Fibroblast of skin of left quadriceps (primary cell): ENCODE results near the gene SRA1.
A peak's percentile ranks its signal among the peaks of the same experiment; 100 is the strongest.

Experiments
- DNase-seq, 2 experiments: peaks; one replicate each; pipeline ENCODE4 v3.0.0-alpha.2; 2013; ENCODE audit warnings: low read depth in 2 of 2

Gene SRA1

GRCh38 chr5:140550147-140551079 lies 6.9 kb downstream of the SRA1 start:
- DNase-seq: no peak

GRCh38 chr5:140549237-140550144 lies 7.8 kb downstream of the SRA1 start:
- DNase-seq: no peak

GRCh38 chr5:140548791-140549190 lies 8.5 kb downstream of the SRA1 start:
- no peak for DNase-seq

- DNase-seq: no peak
These were observed 9.0 kb downstream of the SRA1 start for GRCh38 chr5:140548300-140548688.

- DNase-seq: peak; percentile 78 to 79
These were observed 9.6 kb downstream of the SRA1 start, which contains the start of gene EIF4EBP3 for GRCh38 chr5:140547508-140548299. TSS of gene EIF4EBP3 (plus strand) at chr5:140547662. CDS start at chr5:140547738, 76 bp downstream.

GRCh38 chr5:140546851-140547507 lies 10.3 kb downstream of the SRA1 start:
- DNase-seq: no peak

GRCh38 chr5:140545606-140546005 lies 11.7 kb downstream of the SRA1 start:
- no peak for DNase-seq

- no peak for DNase-seq
These were observed 12.3 kb downstream of the SRA1 start for GRCh38 chr5:140544986-140545385.

GRCh38 chr5:140542972-140543371 lies 14.3 kb downstream of the SRA1 start:
- no peak for DNase-seq

GRCh38 chr5:140540227-140540626 lies 17.0 kb downstream of the SRA1 start:
- DNase-seq: no peak

GRCh38 chr5:140524003-140524402 lies 33.3 kb downstream of the SRA1 start:
- no peak for DNase-seq

- DNase-seq: no peak
These were observed 44.1 kb downstream of the SRA1 start for GRCh38 chr5:140513124-140513523.

- DNase-seq: no peak
These were observed 47.4 kb downstream of the SRA1 start for GRCh38 chr5:140509898-140510297.

GRCh38 chr5:140502834-140503233 lies 54.4 kb downstream of the SRA1 start:
- DNase-seq: no peak
